ENCODE measurements around the gene LDLRAD2.

DNA sequence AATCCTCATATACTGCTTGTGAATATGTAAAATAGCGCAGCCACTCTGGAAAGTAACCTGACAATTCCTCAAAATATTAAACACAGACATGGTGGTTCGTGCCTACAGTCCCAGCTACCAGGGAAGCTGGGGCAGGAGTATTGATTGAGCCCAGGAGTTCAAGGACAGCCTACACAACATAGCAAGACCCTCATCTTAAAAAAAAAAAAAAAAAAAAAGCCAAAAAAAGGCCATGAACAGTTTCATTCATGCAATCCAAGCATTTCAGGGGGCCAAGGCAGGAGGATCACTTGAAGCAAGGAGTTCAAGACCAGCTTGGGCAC lies 33.7 kb upstream of the LDLRAD2 start:
- TF ChIP-seq, protein P1, sequence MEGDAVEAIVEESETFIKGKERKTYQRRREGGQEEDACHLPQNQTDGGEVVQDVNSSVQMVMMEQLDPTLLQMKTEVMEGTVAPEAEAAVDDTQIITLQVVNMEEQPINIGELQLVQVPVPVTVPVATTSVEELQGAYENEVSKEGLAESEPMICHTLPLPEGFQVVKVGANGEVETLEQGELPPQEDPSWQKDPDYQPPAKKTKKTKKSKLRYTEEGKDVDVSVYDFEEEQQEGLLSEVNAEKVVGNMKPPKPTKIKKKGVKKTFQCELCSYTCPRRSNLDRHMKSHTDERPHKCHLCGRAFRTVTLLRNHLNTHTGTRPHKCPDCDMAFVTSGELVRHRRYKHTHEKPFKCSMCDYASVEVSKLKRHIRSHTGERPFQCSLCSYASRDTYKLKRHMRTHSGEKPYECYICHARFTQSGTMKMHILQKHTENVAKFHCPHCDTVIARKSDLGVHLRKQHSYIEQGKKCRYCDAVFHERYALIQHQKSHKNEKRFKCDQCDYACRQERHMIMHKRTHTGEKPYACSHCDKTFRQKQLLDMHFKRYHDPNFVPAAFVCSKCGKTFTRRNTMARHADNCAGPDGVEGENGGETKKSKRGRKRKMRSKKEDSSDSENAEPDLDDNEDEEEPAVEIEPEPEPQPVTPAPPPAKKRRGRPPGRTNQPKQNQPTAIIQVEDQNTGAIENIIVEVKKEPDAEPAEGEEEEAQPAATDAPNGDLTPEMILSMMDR (conservative IDR thresholded peaks at IDR 0.05; ENCODE audit: low read depth, low read length), result no peak
- TF ChIP-seq EZH2 (IDR thresholded peaks at IDR 0.05; ENCODE audit: borderline replicate concordance, low read depth, low read length, poor library complexity, severe bottlenecking), result no peak
